Measurements from ENCODE around the gene FAM167B. TPM values are rescaled to one million over a fixed set of nuclear protein-coding genes. Genes with fewer than 3 reads are reported as not detected.

The FAM167B gene
- total RNA-seq, 2 donors from 2014 or later = 4.9 TPM; not detected in 1

- H3K27me3 ChIP-seq = no peaks in the 10 kb centered on the region
- DNase-seq = peak in 1 of 4 donors; percentile 19
- H3K36me3 ChIP-seq (replicated peaks in 1 of 2; ENCODE audit: insufficient read depth in 1 of 2, low read depth in 2 of 2) = no peaks in the 10 kb centered on the region
- no peak overlapping the region for H3K4me3 ChIP-seq
- TF ChIP-seq CTCF (IDR thresholded peaks at IDR 0.05) (no peak), POLR2A (IDR thresholded peaks at IDR 0.05) (no peak)
- ATAC-seq = no peak
- H3K27ac ChIP-seq = peak overlapping the region in 2 of 4 donors; percentile 34 to 42
- no peaks in the 10 kb centered on the region for H3K9me3 ChIP-seq
- H3K4me1 ChIP-seq = peaks cover 31% of the 10 kb centered on the region
- intact Hi-C loops (cut with DNase I) = no loop called here
- 66 to 82% methylated on average over 6 to 9 of the region's 12 CpGs for WGBS, 2 donors
Observed at GRCh38 chr1:32247452-32247851, 430 bp downstream of the FAM167B start.

GRCh38 chr1:32247983-32248889, 1.2 kb downstream of the FAM167B start:
- WGBS, 2 donors = 9 to 10% methylated on average over 10 to 31 of the region's 31 CpGs
- peak; percentile 87 to 94 (median 90) for DNase-seq
- H3K9me3 ChIP-seq = no peaks in the 10 kb centered on the region
- ATAC-seq = peak; percentile 80
- H3K4me3 ChIP-seq = no peak overlapping the region
- H3K27me3 ChIP-seq = no peaks in the 10 kb centered on the region
- H3K4me1 ChIP-seq = peaks cover 28% of the 10 kb centered on the region
- intact Hi-C loops (cut with DNase I) = no loop called here
- TF ChIP-seq CTCF (IDR thresholded peaks at IDR 0.05) (peak; percentile 78 to 91 (median 84)), POLR2A (IDR thresholded peaks at IDR 0.05) (no peak)
- no peaks in the 10 kb centered on the region for H3K36me3 ChIP-seq (replicated peaks in 1 of 2; ENCODE audit: insufficient read depth in 1 of 2, low read depth in 2 of 2)
- H3K27ac ChIP-seq = peak overlapping the region in 3 of 4 donors; percentile 26 to 42 (median 34)

- DNase-seq = peak in 3 of 4 donors; percentile 30 to 50 (median 36)
- intact Hi-C loops (cut with DNase I) = no loop called here
- Histone ChIP-seq H3K27ac (peak overlapping the region in 2 of 4 donors; percentile 44 to 72), H3K4me1 (peaks cover 28% of the 10 kb centered on the region), H3K4me3 (no peak overlapping the region), H3K27me3 (no peaks in the 10 kb centered on the region), H3K36me3 (replicated peaks in 1 of 2; ENCODE audit: insufficient read depth in 1 of 2, low read depth in 2 of 2) (no peaks in the 10 kb centered on the region), H3K9me3 (no peaks in the 10 kb centered on the region)
- peak; percentile 31 for ATAC-seq
- peak in 1 of 3 donors; percentile 16 for TF ChIP-seq POLR2A (IDR thresholded peaks at IDR 0.05)
- no peak for TF ChIP-seq CTCF (IDR thresholded peaks at IDR 0.05)
- WGBS, 2 donors = 45 to 61% methylated on average over 7 to 9 of the region's 9 CpGs
Observed at GRCh38 chr1:32249831-32250525, 3.0 kb downstream of the FAM167B start.

- H3K9me3 ChIP-seq = no peaks in the 10 kb centered on the region
- peak within 1 kb of the TSS in 2 of 4 donors; percentile 44 to 72 for H3K27ac ChIP-seq
- no peak for ATAC-seq
- no peaks in the 10 kb centered on the region for H3K36me3 ChIP-seq (replicated peaks in 1 of 2; ENCODE audit: insufficient read depth in 1 of 2, low read depth in 2 of 2)
- no peak within 1 kb of the TSS for H3K4me3 ChIP-seq
- intact Hi-C loops (cut with DNase I) = no loop called here
- H3K4me1 ChIP-seq = peaks cover 28% of the 10 kb centered on the region
- WGBS, 2 donors = 70 to 79% methylated on average over 9 to 24 of the region's 25 CpGs
- H3K27me3 ChIP-seq = no peaks in the 10 kb centered on the region
- DNase-seq = no peak
- TF ChIP-seq CTCF (IDR thresholded peaks at IDR 0.05) = no peak
- TF ChIP-seq POLR2A (IDR thresholded peaks at IDR 0.05) = no peak
Observed at GRCh38 chr1:32250893-32251716, 4.1 kb downstream of the FAM167B start, which contains the start of gene LCK. Gene LCK (plus strand): TSS chr1:32251265. CDS start chr1:32274330, 23,065 bp downstream.

All from body of pancreas (tissue), 4 donors.